Osteocyte (in vitro differentiated cells): Measurements from ENCODE around the gene CALHM6. TPM values are rescaled to one million over a fixed set of nuclear protein-coding genes. Genes with fewer than 3 reads are reported as not detected.

ENCODE experiments used
- DNase-seq: peaks from one replicate; pipeline ENCODE4 v3.0.0; 2021; ENCODE audit warnings: mixed read lengths; ENCODE audit not compliant: unreplicated experiment; ENCODE audit errors: extremely low spot score
- H3K27ac Mint-ChIP-seq: one replicate; pipeline ENCODE4 v1.8.0; 2021; ENCODE audit warnings: mild to moderate bottlenecking, mixed read lengths; ENCODE audit not compliant: unreplicated experiment
- H3K27me3 Mint-ChIP-seq: one replicate; pipeline ENCODE4 v1.8.0; 2021; ENCODE audit warnings: mixed read lengths; ENCODE audit not compliant: unreplicated experiment
- H3K36me3 Mint-ChIP-seq: one replicate; pipeline ENCODE4 v1.8.0; 2021; ENCODE audit warnings: mixed read lengths; ENCODE audit not compliant: unreplicated experiment
- H3K4me1 Mint-ChIP-seq: one replicate; pipeline ENCODE4 v1.8.0; 2021; ENCODE audit warnings: mixed read lengths; ENCODE audit not compliant: unreplicated experiment
- H3K4me3 Mint-ChIP-seq: one replicate; pipeline ENCODE4 v1.8.0; 2021; ENCODE audit warnings: mild to moderate bottlenecking, moderate library complexity, mixed read lengths; ENCODE audit not compliant: unreplicated experiment
- H3K9me3 Mint-ChIP-seq: one replicate; pipeline ENCODE4 v1.8.0; 2021; ENCODE audit warnings: mixed read lengths; ENCODE audit not compliant: unreplicated experiment
- total RNA-seq: library from RNA; stranded (reverse); gene quantifications from 2 replicates; pipeline ENCODE4 v1.2.1, GENCODE V29; 2021
- TF ChIP-seq, protein P1 (sequence below): fragments of 200-600 bp; sonication (generic); IDR thresholded peaks from 2 replicates; pipeline ENCODE4 v1.5.0; 2021; ENCODE audit warnings: antibody characterized with exemption, mild to moderate bottlenecking, moderate library complexity

CALHM6 gene
- total RNA-seq, 1 donor from 2014 or later = 0.94 TPM

DNA sequence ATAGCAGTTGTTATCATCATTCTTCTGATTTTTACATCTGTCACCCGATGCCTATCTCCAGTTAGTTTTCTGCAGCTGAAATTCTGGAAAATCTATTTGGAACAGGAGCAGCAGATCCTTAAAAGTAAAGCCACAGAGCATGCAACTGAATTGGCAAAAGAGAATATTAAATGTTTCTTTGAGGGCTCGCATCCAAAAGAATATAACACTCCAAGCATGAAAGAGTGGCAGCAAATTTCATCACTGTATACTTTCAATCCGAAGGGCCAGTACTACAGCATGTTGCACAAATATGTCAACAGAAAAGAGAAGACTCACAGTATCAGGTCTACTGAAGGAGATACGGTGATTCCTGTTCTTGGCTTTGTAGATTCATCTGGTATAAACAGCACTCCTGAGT is 2.1 kb downstream of the CALHM6 start:
- no peaks in the 10 kb centered on the region for H3K9me3 Mint-ChIP-seq
- DNase-seq = no peak
- H3K4me3 Mint-ChIP-seq = no peak overlapping the region
- H3K36me3 Mint-ChIP-seq = no peaks in the 10 kb centered on the region
- H3K27me3 Mint-ChIP-seq = peaks cover 6% of the 10 kb centered on the region
- no peak overlapping the region for H3K27ac Mint-ChIP-seq
- H3K4me1 Mint-ChIP-seq = peaks cover 14% of the 10 kb centered on the region
- TF ChIP-seq, protein P1, sequence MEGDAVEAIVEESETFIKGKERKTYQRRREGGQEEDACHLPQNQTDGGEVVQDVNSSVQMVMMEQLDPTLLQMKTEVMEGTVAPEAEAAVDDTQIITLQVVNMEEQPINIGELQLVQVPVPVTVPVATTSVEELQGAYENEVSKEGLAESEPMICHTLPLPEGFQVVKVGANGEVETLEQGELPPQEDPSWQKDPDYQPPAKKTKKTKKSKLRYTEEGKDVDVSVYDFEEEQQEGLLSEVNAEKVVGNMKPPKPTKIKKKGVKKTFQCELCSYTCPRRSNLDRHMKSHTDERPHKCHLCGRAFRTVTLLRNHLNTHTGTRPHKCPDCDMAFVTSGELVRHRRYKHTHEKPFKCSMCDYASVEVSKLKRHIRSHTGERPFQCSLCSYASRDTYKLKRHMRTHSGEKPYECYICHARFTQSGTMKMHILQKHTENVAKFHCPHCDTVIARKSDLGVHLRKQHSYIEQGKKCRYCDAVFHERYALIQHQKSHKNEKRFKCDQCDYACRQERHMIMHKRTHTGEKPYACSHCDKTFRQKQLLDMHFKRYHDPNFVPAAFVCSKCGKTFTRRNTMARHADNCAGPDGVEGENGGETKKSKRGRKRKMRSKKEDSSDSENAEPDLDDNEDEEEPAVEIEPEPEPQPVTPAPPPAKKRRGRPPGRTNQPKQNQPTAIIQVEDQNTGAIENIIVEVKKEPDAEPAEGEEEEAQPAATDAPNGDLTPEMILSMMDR = no peak

DNA sequence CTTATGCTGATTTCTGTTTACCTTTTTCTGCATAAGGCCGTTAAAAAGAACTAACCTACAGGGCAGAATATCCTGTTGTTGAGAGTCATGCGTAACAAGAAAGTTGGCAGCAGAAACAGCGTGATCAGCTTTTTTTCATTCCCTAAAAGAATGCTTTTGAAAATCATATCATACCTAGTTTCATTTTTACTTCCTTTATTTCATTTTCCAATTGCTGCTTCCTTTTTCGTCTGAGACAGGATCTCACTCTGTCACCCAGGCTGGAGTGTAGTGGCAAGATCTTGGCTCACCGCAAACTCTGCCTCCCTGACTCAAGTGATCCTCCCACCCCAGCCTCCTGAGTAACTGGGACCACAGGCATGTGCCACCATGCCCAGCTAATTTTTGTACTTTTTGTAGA is 4.1 kb downstream of the CALHM6 start:
- H3K4me3 Mint-ChIP-seq = no peak overlapping the region
- TF ChIP-seq, protein P1 = no peak
- peaks cover 6% of the 10 kb centered on the region for H3K27me3 Mint-ChIP-seq
- H3K36me3 Mint-ChIP-seq = no peaks in the 10 kb centered on the region
- H3K4me1 Mint-ChIP-seq = peaks cover 14% of the 10 kb centered on the region
- no peak overlapping the region for H3K27ac Mint-ChIP-seq
- no peak for DNase-seq
- peaks cover 3% of the 10 kb centered on the region for H3K9me3 Mint-ChIP-seq

DNA sequence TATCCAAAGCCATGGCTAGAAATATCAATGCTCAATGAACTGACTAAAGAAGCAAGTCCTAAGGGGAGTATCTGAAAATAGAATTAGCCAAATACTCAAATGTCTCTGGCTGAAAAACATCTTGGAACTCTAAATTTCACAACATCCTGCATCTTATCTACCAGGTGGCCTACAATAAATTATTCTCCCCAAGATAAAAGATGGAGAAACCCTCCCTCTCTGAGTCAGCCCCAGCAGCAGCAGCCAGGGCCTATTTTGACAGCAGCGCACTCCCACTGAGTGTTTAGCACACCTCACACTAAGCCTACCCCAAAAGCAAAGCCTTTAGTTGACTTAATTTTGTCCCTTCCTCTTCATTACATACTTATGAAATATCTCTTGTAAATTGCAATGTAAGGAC is 5.9 kb downstream of the CALHM6 start:
- TF ChIP-seq, protein P1 = no peak
- DNase-seq = no peak
- H3K4me3 Mint-ChIP-seq = no peak overlapping the region
- peaks cover 3% of the 10 kb centered on the region for H3K9me3 Mint-ChIP-seq
- peaks cover 6% of the 10 kb centered on the region for H3K27me3 Mint-ChIP-seq
- H3K36me3 Mint-ChIP-seq = no peaks in the 10 kb centered on the region
- H3K4me1 Mint-ChIP-seq = peaks cover 6% of the 10 kb centered on the region
- no peak overlapping the region for H3K27ac Mint-ChIP-seq

DNA sequence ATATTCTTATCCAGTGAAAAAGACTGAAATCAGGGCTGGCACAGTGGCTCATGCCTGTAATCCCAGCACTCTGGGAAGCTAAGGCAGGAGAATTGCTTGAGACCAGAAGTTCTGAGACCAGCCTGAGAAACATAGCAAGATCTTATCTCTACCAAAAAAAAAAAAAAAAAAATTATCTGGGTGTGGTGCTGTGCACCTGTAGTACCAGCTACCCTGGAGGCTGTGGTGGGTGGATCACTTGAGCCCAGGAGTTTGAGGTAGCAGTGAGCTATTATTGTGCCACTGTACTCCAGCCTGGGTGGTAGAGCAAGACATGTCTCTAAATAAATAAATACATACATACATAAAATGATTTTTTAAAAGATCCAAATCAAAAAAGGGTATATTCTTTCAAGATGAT is 6.3 kb downstream of the CALHM6 start:
- peaks cover 6% of the 10 kb centered on the region for H3K27me3 Mint-ChIP-seq
- H3K36me3 Mint-ChIP-seq = no peaks in the 10 kb centered on the region
- H3K27ac Mint-ChIP-seq = no peak overlapping the region
- TF ChIP-seq, protein P1 = no peak
- no peak for DNase-seq
- peaks cover 3% of the 10 kb centered on the region for H3K9me3 Mint-ChIP-seq
- peaks cover 6% of the 10 kb centered on the region for H3K4me1 Mint-ChIP-seq
- no peak overlapping the region for H3K4me3 Mint-ChIP-seq

DNA sequence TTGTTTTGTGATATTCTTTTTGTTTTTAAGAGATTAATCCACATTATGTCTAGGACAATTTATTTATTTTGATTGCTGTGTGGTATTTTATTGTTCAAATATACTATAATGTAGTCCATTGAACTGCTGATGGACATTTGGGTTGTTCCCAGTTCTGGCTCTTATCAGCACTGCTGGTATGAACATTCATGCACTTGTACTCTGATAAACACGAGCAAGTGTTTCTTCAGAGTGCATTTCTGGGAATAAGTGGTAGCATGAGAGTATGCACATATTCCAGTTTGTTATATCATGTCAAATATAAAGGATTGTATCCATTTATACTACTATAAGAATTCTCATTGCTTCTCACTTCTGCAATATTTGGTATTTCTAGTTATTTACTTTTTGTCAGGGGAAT is 7.1 kb downstream of the CALHM6 start:
- H3K4me3 Mint-ChIP-seq = no peak overlapping the region
- no peak overlapping the region for H3K27ac Mint-ChIP-seq
- no peaks in the 10 kb centered on the region for H3K36me3 Mint-ChIP-seq
- no peak for DNase-seq
- peaks cover 5% of the 10 kb centered on the region for H3K4me1 Mint-ChIP-seq
- H3K27me3 Mint-ChIP-seq = peaks cover 6% of the 10 kb centered on the region
- peaks cover 3% of the 10 kb centered on the region for H3K9me3 Mint-ChIP-seq
- TF ChIP-seq, protein P1 = no peak
